AG09309 (cell line): Measurements from ENCODE around the gene GLB1L3.

ENCODE experiments used
- DNase-seq: peaks from one replicate; pipeline ENCODE4 v3.0.0-alpha.2; 2010; ENCODE audit warnings: low read depth
- H3K4me3 ChIP-seq: 2 replicates; pipeline ENCODE4 v1.5.1; 2011; ENCODE audit warnings: mild to moderate bottlenecking, low read depth, low read length, moderate library complexity; ENCODE audit not compliant: control insufficient read depth
- TF ChIP-seq, protein P1 (sequence below): IDR thresholded peaks from 2 replicates; pipeline ENCODE4 v1.5.1; 2011; ENCODE audit warnings: mild to moderate bottlenecking, low read depth, low read length, inconsistent platforms; ENCODE audit not compliant: insufficient read depth, control insufficient read depth; ENCODE audit errors: missing control alignments

The GLB1L3 gene

DNA sequence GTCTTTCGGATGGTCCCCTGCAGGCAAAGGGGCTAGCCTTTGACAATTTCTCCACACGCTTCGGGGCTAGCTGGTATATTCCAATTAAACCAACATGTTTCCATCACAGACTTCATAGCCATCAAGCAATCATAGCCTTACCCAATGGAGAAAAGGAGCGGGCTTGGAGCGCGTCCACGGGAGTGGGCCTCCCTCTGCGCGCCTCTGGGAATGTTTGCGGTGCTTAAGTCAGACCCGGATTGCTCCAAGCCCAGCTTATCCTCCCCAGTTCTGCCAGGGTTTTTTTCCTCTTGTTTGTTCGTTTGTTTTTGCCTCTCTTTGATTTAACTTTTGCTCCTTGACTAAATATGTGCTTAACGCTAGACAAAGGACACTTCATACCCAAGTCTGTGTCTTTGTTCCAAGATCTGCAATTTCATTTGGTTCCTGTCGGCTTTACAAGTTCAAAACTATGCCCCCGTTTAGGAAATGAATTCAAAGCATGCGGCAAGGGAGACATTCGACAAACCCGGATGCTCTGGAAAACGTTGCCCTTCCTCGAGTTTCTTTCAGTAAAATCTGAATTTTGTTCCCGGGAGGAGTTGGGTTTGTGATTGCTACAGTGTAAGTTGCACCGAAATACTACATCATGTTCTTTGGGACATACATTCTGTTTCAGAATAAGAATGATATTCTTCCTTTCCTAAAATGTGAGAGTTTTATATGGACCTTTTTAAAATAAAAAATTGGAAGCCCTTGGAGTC lies 54.6 kb downstream of the GLB1L3 start:
- no peak overlapping the region for H3K4me3 ChIP-seq
- DNase-seq = no peak
- TF ChIP-seq, protein P1, sequence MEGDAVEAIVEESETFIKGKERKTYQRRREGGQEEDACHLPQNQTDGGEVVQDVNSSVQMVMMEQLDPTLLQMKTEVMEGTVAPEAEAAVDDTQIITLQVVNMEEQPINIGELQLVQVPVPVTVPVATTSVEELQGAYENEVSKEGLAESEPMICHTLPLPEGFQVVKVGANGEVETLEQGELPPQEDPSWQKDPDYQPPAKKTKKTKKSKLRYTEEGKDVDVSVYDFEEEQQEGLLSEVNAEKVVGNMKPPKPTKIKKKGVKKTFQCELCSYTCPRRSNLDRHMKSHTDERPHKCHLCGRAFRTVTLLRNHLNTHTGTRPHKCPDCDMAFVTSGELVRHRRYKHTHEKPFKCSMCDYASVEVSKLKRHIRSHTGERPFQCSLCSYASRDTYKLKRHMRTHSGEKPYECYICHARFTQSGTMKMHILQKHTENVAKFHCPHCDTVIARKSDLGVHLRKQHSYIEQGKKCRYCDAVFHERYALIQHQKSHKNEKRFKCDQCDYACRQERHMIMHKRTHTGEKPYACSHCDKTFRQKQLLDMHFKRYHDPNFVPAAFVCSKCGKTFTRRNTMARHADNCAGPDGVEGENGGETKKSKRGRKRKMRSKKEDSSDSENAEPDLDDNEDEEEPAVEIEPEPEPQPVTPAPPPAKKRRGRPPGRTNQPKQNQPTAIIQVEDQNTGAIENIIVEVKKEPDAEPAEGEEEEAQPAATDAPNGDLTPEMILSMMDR = no peak

DNA sequence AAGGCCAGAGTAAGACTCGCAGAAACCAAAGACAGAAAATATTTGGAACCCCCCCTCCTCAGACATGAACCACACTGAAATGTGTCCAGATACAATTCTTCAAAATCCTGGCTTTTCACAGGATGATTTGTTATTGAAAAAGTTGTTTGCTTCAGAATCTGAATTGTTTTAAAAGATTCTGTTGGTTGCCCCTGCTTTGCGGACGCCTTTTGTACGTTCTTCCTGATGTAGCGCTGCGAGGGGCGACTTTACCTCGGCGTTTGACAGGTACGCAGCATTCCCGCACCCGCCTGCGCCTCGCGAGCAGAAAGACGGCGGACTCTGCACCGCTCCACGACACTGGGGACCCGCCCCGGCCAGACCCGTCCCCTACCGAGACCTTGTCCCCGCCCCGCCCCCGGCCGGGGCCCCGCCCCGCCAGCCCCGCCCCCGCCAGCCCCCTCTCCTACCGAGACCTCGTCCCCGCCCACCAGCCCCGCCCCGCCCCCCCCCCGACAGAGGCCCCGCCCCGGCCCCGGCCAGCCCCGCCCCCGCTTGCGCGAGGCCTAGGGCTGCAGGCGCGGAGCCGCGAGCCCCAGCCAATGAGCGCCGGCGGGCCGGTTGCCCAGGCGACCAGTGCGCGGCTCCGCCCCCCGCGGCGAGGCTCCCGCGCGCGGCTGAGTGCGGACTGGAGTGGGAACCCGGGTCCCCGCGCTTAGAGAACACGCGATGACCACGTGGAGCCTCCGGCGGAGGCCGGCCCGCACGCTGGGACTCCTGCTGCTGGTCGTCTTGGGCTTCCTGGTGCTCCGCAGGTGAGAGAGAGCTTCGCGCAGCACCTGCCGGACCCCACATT lies 55.4 kb downstream of the GLB1L3 start, which contains the start of gene GLB1L2:
GLB1L2 (plus strand) TSS at position 635 of the 835 bp plus-strand sequence; CDS start at position 709, 74 bp downstream.
- no peak within 1 kb of the TSS for H3K4me3 ChIP-seq
- TF ChIP-seq, protein P1 = no peak
- no peak for DNase-seq

GRCh38 chr11:134332189-134332631 lies 56.0 kb downstream of the GLB1L3 start:
- TF ChIP-seq, protein P1 = no peak
- no peak overlapping the region for H3K4me3 ChIP-seq
- no peak for DNase-seq

GRCh38 chr11:134332782-134333181 lies 56.6 kb downstream of the GLB1L3 start:
- TF ChIP-seq, protein P1 = no peak
- no peak overlapping the region for H3K4me3 ChIP-seq
- DNase-seq = no peak

DNA sequence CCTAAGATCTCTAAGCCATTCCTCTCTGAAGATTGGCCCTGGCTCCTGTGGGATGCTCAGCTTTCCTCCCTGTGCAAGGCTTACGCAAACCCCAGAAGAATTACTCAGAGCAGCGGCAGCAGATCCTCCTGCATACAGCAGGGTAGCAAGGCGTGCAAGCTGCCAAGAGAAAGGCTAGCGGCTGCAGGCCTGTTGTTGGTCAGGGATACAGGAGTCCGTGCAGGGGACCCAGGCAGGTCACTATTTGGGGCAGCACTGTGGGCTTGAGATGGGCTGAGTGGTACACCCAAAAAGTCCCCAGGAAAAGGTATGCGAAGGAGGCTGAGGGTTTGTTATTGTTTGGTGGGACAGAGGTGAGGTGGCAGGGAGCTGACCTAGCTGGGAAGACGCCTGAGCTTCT lies 57.1 kb downstream of the GLB1L3 start:
- TF ChIP-seq, protein P1 = no peak
- DNase-seq = no peak
- no peak overlapping the region for H3K4me3 ChIP-seq

- TF ChIP-seq, protein P1 = no peak
- DNase-seq = no peak
- H3K4me3 ChIP-seq = no peak overlapping the region
Measured at GRCh38 chr11:134333946-134334345, 57.8 kb downstream of the GLB1L3 start.
